ENCODE data around the gene PAIP2.
"Not testable (repeated sequence)": the region's sequence is repeated elsewhere in the genome, so short reads cannot be mapped to it uniquely, and the experiment has no call there.

Gene PAIP2

GRCh38 chr5:139341689-139342422 is at the start of gene PAIP2:
TSS of gene PAIP2 (plus strand) at chr5:139341854. CDS start at chr5:139363785, 21,931 bp downstream.
- DNase-seq (ENCODE audit: low spot score): peak; percentile 82

DNA sequence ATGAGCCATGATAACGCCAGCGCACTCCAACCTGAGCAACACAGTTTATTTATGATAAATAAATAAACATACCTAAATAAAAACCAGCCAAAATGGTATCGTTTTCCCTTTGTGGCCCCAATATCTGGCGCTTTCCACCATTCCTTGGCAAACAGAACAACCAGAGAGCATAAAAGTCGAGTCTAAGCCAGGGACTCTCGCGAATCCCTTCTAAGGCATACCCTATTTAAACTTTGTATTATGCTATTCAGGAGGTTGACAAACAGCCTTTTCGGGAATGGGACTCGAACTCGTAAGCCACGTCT is 48.5 kb upstream of the PAIP2 start:
- DNase-seq (ENCODE audit: low spot score): no peak

GRCh38 chr5:139293507-139294373 is 47.9 kb upstream of the PAIP2 start, which contains the start of gene MATR3:
TSS of gene MATR3 (plus strand) at chr5:139293740. CDS start at chr5:139307416, 13,676 bp downstream.
- peak; percentile 87 for DNase-seq (ENCODE audit: low spot score)

DNA sequence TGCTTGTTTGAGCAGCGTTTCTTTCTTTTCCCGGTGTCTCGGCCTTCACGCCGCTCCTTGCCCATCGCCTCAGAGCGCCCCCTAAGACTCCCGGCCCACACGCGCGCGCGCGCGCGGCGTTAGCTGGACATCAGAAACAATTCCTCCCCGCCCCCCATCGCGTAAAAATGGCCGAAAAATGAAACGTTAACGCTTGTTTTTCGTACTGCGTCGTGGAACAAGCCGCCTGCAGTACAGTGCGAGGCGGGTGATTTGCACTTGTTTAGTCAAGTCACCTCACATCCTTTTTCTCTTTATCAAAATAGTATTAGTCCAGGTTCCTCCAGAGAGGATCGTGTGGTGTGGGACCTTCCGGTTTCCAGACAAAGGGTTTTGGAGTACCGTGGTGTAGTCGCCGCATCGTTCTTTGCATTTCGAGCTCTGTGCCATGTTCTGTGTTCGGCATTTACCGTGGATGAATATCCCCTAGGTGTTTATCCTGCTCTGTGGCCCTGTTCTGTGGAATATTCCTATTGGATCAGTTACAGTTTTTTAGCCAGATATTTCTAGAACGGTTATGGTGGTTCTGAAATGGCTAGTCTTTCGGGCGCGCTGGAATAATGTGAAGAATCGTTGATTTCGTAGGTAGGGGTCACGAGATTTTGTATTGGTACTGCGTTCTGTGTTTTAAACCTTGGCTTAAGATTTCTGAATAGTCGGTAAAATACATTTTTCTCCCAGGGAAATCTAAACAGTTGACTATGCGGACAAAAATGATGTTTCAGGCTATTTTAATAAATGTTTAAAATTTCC is 47.1 kb upstream of the PAIP2 start:
- DNase-seq (ENCODE audit: low spot score): peak; percentile 43

GRCh38 chr5:139295346-139296057 is 46.2 kb upstream of the PAIP2 start:
- DNase-seq (ENCODE audit: low spot score): no peak

- DNase-seq (ENCODE audit: low spot score): no peak
Measured at GRCh38 chr5:139296198-139296597, 45.5 kb upstream of the PAIP2 start.

- no peak for DNase-seq (ENCODE audit: low spot score)
Measured at GRCh38 chr5:139296862-139297326, 44.8 kb upstream of the PAIP2 start.

DNA sequence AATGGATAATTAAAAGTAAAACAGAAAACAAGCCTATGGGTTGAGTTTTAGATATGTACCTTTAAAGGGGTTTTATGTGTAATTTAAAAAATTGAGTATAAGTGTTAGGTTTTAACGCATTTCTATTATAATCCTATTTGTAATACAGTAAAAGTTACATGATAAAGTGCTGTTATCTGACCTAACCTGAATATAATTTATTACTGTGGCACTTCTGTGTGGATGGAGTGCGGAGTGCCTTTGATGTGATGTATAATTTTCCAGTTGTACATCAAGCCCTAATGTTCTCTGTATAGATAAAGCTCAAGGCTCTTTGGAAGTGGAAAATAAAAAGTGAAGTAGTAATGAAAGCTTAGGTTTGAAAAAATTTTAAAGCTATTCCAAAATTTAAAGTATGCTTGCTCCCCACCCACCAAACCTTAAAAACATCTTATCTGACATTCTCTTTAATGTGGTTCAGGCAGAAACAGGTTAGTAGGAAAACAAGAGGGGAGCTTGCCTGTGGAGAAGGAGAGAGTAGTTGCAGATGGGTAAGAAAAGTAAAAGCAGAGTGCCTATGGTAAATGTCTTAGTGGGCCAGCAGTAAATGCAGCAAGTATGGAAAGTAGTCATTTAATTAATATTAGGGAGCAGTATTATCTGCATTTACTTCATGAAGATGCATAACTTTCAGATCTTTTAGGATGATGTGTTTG is 44.1 kb upstream of the PAIP2 start:
- DNase-seq (ENCODE audit: low spot score): no peak

- DNase-seq (ENCODE audit: low spot score): no peak
Measured at GRCh38 chr5:139298242-139298641, 43.4 kb upstream of the PAIP2 start.

- DNase-seq (ENCODE audit: low spot score): no peak
Measured at GRCh38 chr5:139299486-139299885, 42.2 kb upstream of the PAIP2 start.

DNA sequence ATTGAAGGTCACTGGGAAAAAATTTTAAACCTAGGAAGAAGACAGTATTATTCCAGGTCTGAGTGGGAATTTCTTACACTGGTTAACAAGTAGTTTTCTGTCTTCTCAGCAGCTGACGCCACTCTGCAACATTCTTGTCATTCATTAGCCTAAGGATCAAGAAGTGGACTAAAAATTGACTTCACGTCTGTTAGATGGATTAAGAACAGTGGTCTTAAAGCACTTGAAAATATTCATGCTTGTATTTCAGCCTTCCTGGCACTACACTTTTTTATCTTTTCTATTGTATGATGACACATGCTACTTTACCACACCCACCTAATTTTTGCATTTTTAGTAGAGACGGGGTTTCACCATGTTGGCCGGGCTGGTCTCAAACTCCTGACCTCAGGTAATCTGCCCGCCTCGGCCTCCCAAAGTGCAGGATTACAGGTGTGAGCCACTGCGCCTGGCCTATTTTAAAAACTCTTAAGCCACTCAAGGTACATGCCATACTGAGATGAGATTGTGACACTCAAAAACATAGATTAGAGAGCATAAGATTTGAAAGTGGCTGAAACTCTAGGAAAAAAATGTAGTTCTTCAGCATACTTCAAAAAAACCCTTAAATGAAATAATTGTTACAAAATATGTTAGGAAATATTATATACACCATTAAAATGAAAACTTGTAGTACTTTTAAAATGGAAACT is 39.7 kb upstream of the PAIP2 start:
- no peak for DNase-seq (ENCODE audit: low spot score)

GRCh38 chr5:139304391-139305324 is 37.0 kb upstream of the PAIP2 start:
- no peak for DNase-seq (ENCODE audit: low spot score)

DNA sequence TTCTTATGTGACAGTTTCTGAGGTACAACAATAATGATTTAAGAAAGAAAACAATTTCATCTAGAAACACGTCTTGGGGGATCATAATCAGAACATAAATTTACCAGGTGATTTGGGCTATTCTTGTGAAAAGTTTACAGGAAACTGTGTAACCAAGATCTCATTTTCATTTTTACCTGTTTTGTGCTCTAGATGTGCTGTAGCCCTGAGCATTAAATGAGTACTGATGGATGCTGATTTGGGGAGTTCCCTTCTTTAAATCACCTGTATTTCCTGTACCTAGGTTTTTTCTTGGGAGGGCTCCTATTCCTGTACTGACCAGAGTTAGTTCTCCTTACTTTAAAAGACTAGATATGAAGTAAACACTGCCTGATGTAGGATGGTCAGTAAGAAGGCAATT is 35.5 kb upstream of the PAIP2 start:
- DNase-seq (ENCODE audit: low spot score): no peak

GRCh38 chr5:139306628-139307379 is 34.9 kb upstream of the PAIP2 start:
- no peak for DNase-seq (ENCODE audit: low spot score)

DNA sequence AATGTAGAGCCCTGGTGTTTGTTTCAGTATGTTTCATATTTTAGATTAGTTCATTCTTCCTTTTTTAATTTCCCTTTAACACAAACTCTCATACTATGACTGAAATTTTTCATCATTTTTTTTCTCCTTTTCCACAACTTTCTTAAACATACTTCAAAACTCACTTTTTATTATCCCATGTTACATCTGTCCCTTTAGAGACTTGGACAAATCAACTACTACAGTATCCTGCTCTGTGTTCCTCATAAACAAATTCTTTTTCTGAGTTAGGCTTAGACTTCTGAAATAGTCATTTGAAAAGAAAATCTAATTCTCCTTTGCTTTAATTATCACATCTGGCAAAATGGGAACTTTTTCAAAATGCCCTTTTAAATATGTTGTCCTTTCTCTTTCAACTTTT is 32.9 kb upstream of the PAIP2 start:
- DNase-seq (ENCODE audit: low spot score): no peak

GRCh38 chr5:139310715-139311186 is 30.9 kb upstream of the PAIP2 start:
- not testable (repeated sequence) for DNase-seq (ENCODE audit: low spot score)

DNA sequence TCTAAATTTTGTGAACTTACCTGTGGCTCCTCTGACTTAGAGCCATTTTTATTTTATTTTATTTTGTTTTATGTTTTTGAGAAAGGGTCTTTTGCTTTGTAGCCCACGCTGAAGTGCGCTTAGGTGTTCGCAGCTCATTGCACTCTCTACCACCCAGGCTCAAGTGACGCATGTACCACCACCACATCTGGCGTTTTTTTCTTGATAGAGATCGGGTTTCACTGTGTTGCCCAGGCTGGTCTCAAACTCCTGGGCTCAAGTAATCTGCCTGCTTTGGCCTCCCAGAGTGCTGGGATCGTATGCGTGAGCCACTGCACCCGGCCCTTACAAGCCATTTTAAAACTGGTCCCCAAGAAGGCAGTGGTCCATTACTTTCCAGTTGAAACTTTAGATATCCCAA is 29.6 kb upstream of the PAIP2 start:
- DNase-seq (ENCODE audit: low spot score): no peak

GRCh38 chr5:139314276-139314675 is 27.4 kb upstream of the PAIP2 start:
- no peak for DNase-seq (ENCODE audit: low spot score)
